Measurements from ENCODE around the gene ITGB1BP2.

DNA sequence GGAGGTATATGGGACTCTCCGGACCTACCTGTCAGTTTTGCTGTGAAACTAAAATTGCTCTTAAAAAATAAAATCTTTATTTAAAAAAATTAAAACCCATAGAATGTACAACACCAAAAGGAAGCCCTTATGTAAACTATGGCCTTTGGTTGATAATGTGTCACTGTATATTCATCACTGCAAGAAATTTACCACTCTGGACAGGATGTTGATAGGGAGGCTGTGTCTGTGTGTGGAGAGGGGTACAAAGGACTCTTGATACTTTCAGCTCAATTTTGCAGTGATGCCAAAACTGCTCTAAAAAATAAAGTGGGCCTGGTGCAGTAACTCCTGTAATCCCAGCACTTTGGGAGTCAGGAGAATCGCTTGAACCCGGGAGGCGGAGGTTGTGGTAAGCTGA lies 44.7 kb upstream of the ITGB1BP2 start:
- TF ChIP-seq RCOR1 (IDR thresholded peaks at IDR 0.05; ENCODE audit: low read length), result no peak
- TF ChIP-seq POLR2AphosphoS5 (IDR thresholded peaks at IDR 0.05; ENCODE audit: low read depth, low read length), result no peak
- TF ChIP-seq EP300 (IDR thresholded peaks at IDR 0.05; ENCODE audit: borderline replicate concordance in 1 of 2, low read depth in 1 of 2, low read length in 1 of 2), result no peak
- TF ChIP-seq, protein P1, sequence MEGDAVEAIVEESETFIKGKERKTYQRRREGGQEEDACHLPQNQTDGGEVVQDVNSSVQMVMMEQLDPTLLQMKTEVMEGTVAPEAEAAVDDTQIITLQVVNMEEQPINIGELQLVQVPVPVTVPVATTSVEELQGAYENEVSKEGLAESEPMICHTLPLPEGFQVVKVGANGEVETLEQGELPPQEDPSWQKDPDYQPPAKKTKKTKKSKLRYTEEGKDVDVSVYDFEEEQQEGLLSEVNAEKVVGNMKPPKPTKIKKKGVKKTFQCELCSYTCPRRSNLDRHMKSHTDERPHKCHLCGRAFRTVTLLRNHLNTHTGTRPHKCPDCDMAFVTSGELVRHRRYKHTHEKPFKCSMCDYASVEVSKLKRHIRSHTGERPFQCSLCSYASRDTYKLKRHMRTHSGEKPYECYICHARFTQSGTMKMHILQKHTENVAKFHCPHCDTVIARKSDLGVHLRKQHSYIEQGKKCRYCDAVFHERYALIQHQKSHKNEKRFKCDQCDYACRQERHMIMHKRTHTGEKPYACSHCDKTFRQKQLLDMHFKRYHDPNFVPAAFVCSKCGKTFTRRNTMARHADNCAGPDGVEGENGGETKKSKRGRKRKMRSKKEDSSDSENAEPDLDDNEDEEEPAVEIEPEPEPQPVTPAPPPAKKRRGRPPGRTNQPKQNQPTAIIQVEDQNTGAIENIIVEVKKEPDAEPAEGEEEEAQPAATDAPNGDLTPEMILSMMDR (IDR thresholded peaks at IDR 0.05), result no peak
